Endodermal cell (in vitro differentiated cells): ENCODE measurements around the gene COL11A1. TPM values are rescaled to one million over a fixed set of nuclear protein-coding genes. Genes with fewer than 3 reads are reported as not detected.

ENCODE experiments used
- DNase-seq: peaks from one replicate; pipeline ENCODE4 v3.0.0-alpha.2; 2017
- H3K27ac ChIP-seq: 2 replicates; pipeline ENCODE4 v1.5.1; 2013; ENCODE audit warnings: mild to moderate bottlenecking, low read depth, low read length, moderate library complexity
- H3K27me3 ChIP-seq: 2 replicates; pipeline ENCODE4 v1.6.1; 2013; ENCODE audit warnings: mild to moderate bottlenecking, low read length, moderate library complexity; ENCODE audit not compliant: insufficient read depth, control insufficient read depth, poor library complexity, severe bottlenecking
- H3K36me3 ChIP-seq: 2 replicates; pipeline ENCODE4 v1.7.0; 2013; ENCODE audit warnings: mild to moderate bottlenecking, low read length, moderate library complexity; ENCODE audit not compliant: control insufficient read depth, insufficient read depth
- H3K4me1 ChIP-seq: one replicate; pipeline ENCODE4 v1.7.0; 2013; ENCODE audit warnings: low read length; ENCODE audit not compliant: control insufficient read depth, insufficient read depth
- H3K4me3 ChIP-seq: 2 replicates; pipeline ENCODE4 v1.5.1; 2013; ENCODE audit warnings: mild to moderate bottlenecking, low read length, moderate library complexity
- H3K9ac ChIP-seq: 2 replicates; pipeline ENCODE4 v1.6.1; 2013; ENCODE audit warnings: mild to moderate bottlenecking, low read length, moderate library complexity; ENCODE audit not compliant: poor library complexity, severe bottlenecking; ENCODE audit errors: extremely low read depth
- H3K9me3 ChIP-seq: 2 replicates; pipeline ENCODE4 v1.6.1; 2013; ENCODE audit warnings: mild to moderate bottlenecking, low read length, moderate library complexity; ENCODE audit not compliant: control insufficient read depth
- H3K27ac Mint-ChIP-seq: 2 replicates; pipeline ENCODE4 v1.8.0; 2020; ENCODE audit warnings: mixed read lengths
- H3K27me3 Mint-ChIP-seq: 2 replicates; pipeline ENCODE4 v1.8.0; 2021; ENCODE audit warnings: mild to moderate bottlenecking, mixed read lengths; ENCODE audit not compliant: insufficient read depth
- H3K36me3 Mint-ChIP-seq: 2 replicates; pipeline ENCODE4 v1.8.0; 2020; ENCODE audit warnings: low read depth, mixed read lengths
- H3K4me1 Mint-ChIP-seq: 2 replicates; pipeline ENCODE4 v1.8.0; 2020; ENCODE audit warnings: mixed read lengths
- H3K4me3 Mint-ChIP-seq: 2 replicates; pipeline ENCODE4 v1.8.0; 2020; ENCODE audit warnings: mild to moderate bottlenecking, moderate library complexity, mixed read lengths
- H3K9me3 Mint-ChIP-seq: 2 replicates; pipeline ENCODE4 v1.8.0; 2020; ENCODE audit warnings: mild to moderate bottlenecking, mixed read lengths
- WGBS, 2 experiments: methylation state at CpG; one replicate each; pipeline versions ENCODE4 v1.1.5 to v1.1.7; 2013; ENCODE audit warnings: missing lambda C conversion rate in 2 of 2, mixed read lengths in 1 of 2; ENCODE audit not compliant: insufficient coverage in 1 of 2, insufficient read length in 1 of 2; 5-methylcytosine and 5-hydroxymethylcytosine counted together
- long read RNA-seq, 4 experiments: library from polyadenylated mRNA in 2 of 4; library from RNA in 1 of 4; library from capped mRNA in 1 of 4; stranded (forward) in 3 of 4; unstranded in 1 of 4; transcript quantifications; one replicate each; pipeline ENCODE4 v2.0.0, GENCODE V29; 2020 to 2021; ENCODE audit warnings: inconsistent platforms in 1 of 4
- polyA plus RNA-seq, 2 experiments: library from polyadenylated mRNA; stranded (reverse); fragments of 50-300 nt; gene quantifications; one replicate each; pipeline ENCODE4 v1.2.3, GENCODE V29; 2013
- total RNA-seq, 2 donors: library from RNA; stranded (reverse); fragmentation: NEBNext Ultra II Directional in 1 of 2; extraction: Animal tissue kit (Norgen Biotek cat#: 25700) in 1 of 2; gene quantifications; 2 replicates in 1 of 2; 3 replicates in 1 of 2; pipeline ENCODE4 v1.2.1, GENCODE V29; 2021
- TF ChIP-seq, protein P1 (sequence below): fragments of 200-600 bp; sonication (generic); conservative IDR thresholded peaks from 2 replicates; pipeline ENCODE4 v1.5.0; 2021; ENCODE audit warnings: antibody characterized with exemption, mild to moderate bottlenecking

The COL11A1 gene
- total RNA-seq: 10 to 100 TPM in 1 of 2 donors, 1 to 10 TPM in 1; 6.7 to 27.5 TPM
- polyA plus RNA-seq (2013, experiment 1 of 2): 41.6 TPM
- 38.6 TPM for polyA plus RNA-seq (2013, experiment 2 of 2)
- long read RNA-seq, experiment 1, partial matches to known transcripts: 4 of 5 reads
- long read RNA-seq, experiment 1, other reads (novel, unspliced or antisense): 1 of 5 reads
- long read RNA-seq, experiment 2, full-length matches to known transcripts: 4 of 26 reads
- long read RNA-seq, experiment 2, partial matches to known transcripts: 15 of 26 reads
- long read RNA-seq, experiment 2, other reads (novel, unspliced or antisense): 7 of 26 reads
- long read RNA-seq, experiment 3, full-length matches to known transcripts: 2 of 12 reads
- long read RNA-seq, experiment 3, partial matches to known transcripts: 9 of 12 reads
- long read RNA-seq, experiment 3, other reads (novel, unspliced or antisense): 1 of 12 reads
- long read RNA-seq, experiment 4, partial matches to known transcripts: 3 of 4 reads
- long read RNA-seq, experiment 4, other reads (novel, unspliced or antisense): 1 of 4 reads

DNA sequence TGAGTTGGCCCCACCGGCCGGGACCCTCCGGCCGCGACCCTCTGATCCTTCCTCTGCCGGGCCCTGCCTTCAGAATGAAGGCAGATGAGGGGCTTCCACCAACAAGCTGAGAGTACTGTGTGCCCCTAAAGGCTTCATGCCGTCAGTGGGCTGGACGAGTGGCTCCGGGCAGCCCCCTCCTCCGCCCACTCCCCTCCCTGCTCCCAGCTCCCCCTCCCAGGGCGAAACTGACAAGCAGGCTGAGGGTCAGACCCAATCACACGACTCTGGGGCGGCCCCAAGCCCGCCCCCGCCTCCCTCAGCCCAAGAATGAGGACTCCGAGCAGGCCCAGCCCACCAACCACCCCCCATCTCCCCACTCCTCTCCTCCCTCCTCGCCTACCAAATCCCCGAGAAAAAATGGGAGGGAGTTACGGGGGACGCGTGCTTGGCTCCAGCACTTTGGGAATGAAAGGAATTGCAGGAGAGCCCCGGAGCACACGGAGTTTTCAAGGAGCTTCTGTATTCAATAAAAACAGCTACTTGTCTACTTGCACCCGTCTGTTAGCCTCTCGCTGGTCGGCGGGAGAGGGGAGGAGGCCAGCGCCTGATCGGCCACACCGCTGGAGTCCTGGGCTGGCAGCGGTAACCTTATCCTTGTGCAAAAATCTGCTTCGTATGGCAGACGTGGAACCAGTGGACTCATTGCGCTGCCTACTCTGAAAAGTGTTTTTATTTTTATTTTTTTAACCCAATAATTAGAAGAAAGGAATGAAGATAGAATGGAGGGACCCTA is at the start of gene COL11A1:
Gene COL11A1 (minus strand): TSS at position 147 of the 775 bp plus-strand sequence. CDS start 344 bp downstream, outside the sequence.
- Histone ChIP-seq H3K9ac (peak within 1 kb of the TSS; percentile 44), H3K36me3 (no peaks in the 10 kb centered on the region), H3K27me3 (peaks cover 22% of the 10 kb centered on the region), H3K9me3 (no peaks in the 10 kb centered on the region), H3K27ac (peak within 1 kb of the TSS; percentile 79), H3K4me1 (peaks cover 5% of the 10 kb centered on the region), H3K4me3 (peak within 1 kb of the TSS; percentile 80)
- TF ChIP-seq, protein P1, sequence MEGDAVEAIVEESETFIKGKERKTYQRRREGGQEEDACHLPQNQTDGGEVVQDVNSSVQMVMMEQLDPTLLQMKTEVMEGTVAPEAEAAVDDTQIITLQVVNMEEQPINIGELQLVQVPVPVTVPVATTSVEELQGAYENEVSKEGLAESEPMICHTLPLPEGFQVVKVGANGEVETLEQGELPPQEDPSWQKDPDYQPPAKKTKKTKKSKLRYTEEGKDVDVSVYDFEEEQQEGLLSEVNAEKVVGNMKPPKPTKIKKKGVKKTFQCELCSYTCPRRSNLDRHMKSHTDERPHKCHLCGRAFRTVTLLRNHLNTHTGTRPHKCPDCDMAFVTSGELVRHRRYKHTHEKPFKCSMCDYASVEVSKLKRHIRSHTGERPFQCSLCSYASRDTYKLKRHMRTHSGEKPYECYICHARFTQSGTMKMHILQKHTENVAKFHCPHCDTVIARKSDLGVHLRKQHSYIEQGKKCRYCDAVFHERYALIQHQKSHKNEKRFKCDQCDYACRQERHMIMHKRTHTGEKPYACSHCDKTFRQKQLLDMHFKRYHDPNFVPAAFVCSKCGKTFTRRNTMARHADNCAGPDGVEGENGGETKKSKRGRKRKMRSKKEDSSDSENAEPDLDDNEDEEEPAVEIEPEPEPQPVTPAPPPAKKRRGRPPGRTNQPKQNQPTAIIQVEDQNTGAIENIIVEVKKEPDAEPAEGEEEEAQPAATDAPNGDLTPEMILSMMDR: no peak
- no peaks in the 10 kb centered on the region for H3K36me3 Mint-ChIP-seq
- H3K4me3 Mint-ChIP-seq: peak within 1 kb of the TSS; percentile 75
- 3 to 4% methylated on average over 11 to 34 of the region's 34 CpGs for WGBS, 2 experiments
- no peak within 1 kb of the TSS for H3K27ac Mint-ChIP-seq
- peaks cover 29% of the 10 kb centered on the region for H3K27me3 Mint-ChIP-seq
- no peaks in the 10 kb centered on the region for H3K9me3 Mint-ChIP-seq
- DNase-seq: peak; percentile 93
- peaks cover 23% of the 10 kb centered on the region for H3K4me1 Mint-ChIP-seq

DNA sequence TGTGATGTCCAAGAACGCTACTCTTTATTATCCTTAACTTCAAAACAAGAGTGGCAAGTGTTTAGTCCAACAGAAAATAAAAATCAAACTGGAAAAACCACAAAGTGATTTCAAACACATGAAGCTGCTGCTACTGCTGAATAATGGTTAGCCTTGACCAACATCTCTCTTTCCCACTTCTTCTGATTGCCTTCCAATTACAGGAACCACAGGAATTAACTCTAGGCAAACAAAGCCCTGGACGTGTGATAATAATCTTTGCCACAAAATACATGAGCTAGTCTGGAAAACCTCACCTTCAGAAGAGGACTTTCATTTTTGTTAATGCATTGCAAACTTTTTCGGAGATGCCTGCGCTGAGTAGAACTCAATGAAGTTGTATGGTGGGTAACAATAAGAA is 48.6 kb upstream of the COL11A1 start:
- Histone ChIP-seq H3K4me1 (no peaks in the 10 kb centered on the region), H3K27me3 (no peaks in the 10 kb centered on the region), H3K9ac (no peak overlapping the region), H3K4me3 (no peak overlapping the region), H3K36me3 (no peaks in the 10 kb centered on the region), H3K9me3 (no peaks in the 10 kb centered on the region), H3K27ac (no peak overlapping the region)
- TF ChIP-seq, protein P1: no peak
- DNase-seq: no peak
- Mint-ChIP-seq H3K27me3 (no peaks in the 10 kb centered on the region), H3K36me3 (no peaks in the 10 kb centered on the region), H3K9me3 (no peaks in the 10 kb centered on the region), H3K4me3 (no peak overlapping the region), H3K4me1 (peaks cover 3% of the 10 kb centered on the region), H3K27ac (no peak overlapping the region)
- WGBS, 2 experiments: 50 to 82% methylated on average over 1 to 4 of the region's 4 CpGs

DNA sequence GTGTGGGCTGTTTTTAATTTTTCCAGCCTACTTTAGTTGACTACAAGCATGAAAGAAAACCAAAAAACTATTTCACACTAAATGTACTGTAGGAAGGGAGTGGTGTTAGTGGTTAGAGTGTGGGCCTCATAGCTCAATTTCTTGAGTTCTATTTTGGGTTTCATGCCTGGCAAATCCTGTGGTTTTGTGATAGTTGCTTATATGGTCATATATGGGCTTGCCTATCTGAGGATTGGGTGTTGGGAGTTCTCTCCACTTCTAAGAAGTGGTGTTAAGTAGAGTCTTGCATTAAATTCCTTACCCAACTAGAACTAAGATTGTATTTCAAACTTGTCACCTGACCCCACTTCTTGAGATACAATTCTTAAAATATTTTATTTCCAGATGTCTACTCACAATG is 37.8 kb upstream of the COL11A1 start:
- no peaks in the 10 kb centered on the region for H3K36me3 Mint-ChIP-seq
- no peak overlapping the region for H3K27ac Mint-ChIP-seq
- peaks cover 2% of the 10 kb centered on the region for H3K4me1 Mint-ChIP-seq

More for the DNA sequence above, 37.8 kb upstream of the COL11A1 start:
- Histone ChIP-seq H3K36me3 (no peaks in the 10 kb centered on the region), H3K27me3 (no peaks in the 10 kb centered on the region), H3K4me3 (no peak overlapping the region), H3K9ac (no peak overlapping the region), H3K4me1 (no peaks in the 10 kb centered on the region), H3K9me3 (no peaks in the 10 kb centered on the region), H3K27ac (no peak overlapping the region)
- no peaks in the 10 kb centered on the region for H3K27me3 Mint-ChIP-seq
- H3K4me3 Mint-ChIP-seq: no peak overlapping the region
- TF ChIP-seq, protein P1: no peak
- DNase-seq: no peak
- no peaks in the 10 kb centered on the region for H3K9me3 Mint-ChIP-seq
